Parathyroid adenoma (tissue), 2 donors: ENCODE data around the gene PIM2.

Source experiments
- H2AFZ ChIP-seq: fragments of 300-600 bp; sonication (generic); one replicate; pipeline ENCODE4 v1.7.0; 2017; ENCODE audit warnings: antibody characterized with exemption, mild to moderate bottlenecking
- H3K27ac ChIP-seq: fragments of 300-600 bp; sonication (generic); one replicate; pipeline ENCODE4 v1.7.0; 2017
- H3K27me3 ChIP-seq: fragments of 300-600 bp; sonication (generic); one replicate; pipeline ENCODE4 v1.7.0; 2017; ENCODE audit warnings: low read length; ENCODE audit not compliant: control insufficient read depth, insufficient read depth
- H3K36me3 ChIP-seq: fragments of 300-600 bp; sonication (generic); one replicate; pipeline ENCODE4 v1.7.0; 2017; ENCODE audit warnings: low read length; ENCODE audit not compliant: control insufficient read depth, insufficient read depth
- H3K4me1 ChIP-seq: fragments of 300-600 bp; sonication (generic); one replicate; pipeline ENCODE4 v1.7.0; 2017; ENCODE audit warnings: control low read depth
- H3K4me2 ChIP-seq: fragments of 300-600 bp; sonication (generic); one replicate; pipeline ENCODE4 v1.7.0; 2017; ENCODE audit warnings: low read length
- H3K4me3 ChIP-seq: fragments of 300-600 bp; sonication (generic); one replicate; pipeline ENCODE4 v1.7.0; 2017; ENCODE audit warnings: low read depth, low read length
- H3K79me2 ChIP-seq: fragments of 300-600 bp; sonication (generic); one replicate; pipeline ENCODE4 v1.7.0; 2017; ENCODE audit warnings: control low read depth
- H3K9ac ChIP-seq: fragments of 300-600 bp; sonication (generic); one replicate; pipeline ENCODE4 v1.7.0; 2017; ENCODE audit warnings: mild to moderate bottlenecking
- H3K9me3 ChIP-seq: fragments of 300-600 bp; sonication (generic); one replicate; pipeline ENCODE4 v1.7.0; 2017; ENCODE audit warnings: low read length; ENCODE audit not compliant: control insufficient read depth
- TF ChIP-seq, protein P1 (sequence below): fragments of 300-600 bp; sonication (generic); IDR thresholded peaks from one replicate; pipeline ENCODE4 v1.7.0; 2017; ENCODE audit warnings: antibody characterized with exemption, mild to moderate bottlenecking
- donor health status: primary hyperparathyroidism.

The PIM2 gene

DNA sequence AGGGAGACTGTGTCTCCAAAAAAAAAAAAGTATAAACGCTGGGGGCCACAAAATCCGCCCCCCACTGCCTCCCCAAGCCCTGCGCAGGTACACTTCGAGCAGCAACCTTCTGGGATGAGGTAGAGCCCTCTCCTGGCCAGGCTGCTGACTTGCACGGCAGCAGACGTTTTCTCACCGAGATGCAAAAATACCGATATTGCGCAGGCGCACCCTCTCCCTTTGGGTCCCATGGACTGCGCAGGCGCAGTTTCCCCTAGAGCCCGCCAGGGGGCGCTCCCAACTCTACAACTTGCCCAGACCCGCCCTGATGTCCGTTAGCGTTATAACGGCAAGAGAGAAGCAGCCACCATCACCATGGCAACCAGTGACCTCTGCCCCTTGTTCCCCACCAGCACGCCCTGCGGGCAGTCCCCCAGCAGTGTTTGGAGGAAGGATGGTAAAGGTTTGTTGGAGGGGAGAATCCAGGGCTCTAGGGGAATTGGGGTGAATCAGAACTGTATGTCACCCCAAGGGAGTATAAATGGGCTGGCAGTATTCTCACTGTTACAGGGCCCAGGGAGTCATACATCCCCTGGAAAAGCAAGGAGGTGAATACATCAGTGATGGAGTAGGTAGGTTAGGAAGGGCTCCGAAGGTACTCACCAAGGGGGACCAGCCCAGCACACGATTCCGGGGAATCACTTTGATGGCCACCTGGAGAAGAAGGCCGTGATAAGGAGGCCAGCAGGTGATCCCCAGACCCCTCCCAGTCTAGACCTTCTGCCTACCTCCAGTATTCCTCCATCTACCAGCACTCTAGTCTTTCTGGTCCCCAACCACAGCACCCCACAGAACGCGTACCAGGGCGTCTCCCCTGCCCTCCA lies 1.5 kb downstream of the PIM2 start:
- H3K9ac ChIP-seq: no peak overlapping the region
- no peak overlapping the region for H3K4me3 ChIP-seq
- no peaks in the 10 kb centered on the region for H3K9me3 ChIP-seq
- no peaks in the 10 kb centered on the region for H3K27me3 ChIP-seq
- H3K4me1 ChIP-seq: peaks cover 6% of the 10 kb centered on the region
- H2AFZ ChIP-seq: no peak overlapping the region
- H3K36me3 ChIP-seq: no peaks in the 10 kb centered on the region
- TF ChIP-seq, protein P1, sequence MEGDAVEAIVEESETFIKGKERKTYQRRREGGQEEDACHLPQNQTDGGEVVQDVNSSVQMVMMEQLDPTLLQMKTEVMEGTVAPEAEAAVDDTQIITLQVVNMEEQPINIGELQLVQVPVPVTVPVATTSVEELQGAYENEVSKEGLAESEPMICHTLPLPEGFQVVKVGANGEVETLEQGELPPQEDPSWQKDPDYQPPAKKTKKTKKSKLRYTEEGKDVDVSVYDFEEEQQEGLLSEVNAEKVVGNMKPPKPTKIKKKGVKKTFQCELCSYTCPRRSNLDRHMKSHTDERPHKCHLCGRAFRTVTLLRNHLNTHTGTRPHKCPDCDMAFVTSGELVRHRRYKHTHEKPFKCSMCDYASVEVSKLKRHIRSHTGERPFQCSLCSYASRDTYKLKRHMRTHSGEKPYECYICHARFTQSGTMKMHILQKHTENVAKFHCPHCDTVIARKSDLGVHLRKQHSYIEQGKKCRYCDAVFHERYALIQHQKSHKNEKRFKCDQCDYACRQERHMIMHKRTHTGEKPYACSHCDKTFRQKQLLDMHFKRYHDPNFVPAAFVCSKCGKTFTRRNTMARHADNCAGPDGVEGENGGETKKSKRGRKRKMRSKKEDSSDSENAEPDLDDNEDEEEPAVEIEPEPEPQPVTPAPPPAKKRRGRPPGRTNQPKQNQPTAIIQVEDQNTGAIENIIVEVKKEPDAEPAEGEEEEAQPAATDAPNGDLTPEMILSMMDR: peak; percentile 96
- H3K79me2 ChIP-seq: no peaks in the 10 kb centered on the region
- peak overlapping the region; percentile 8 for H3K4me2 ChIP-seq
- H3K27ac ChIP-seq: peak overlapping the region; percentile 53

DNA sequence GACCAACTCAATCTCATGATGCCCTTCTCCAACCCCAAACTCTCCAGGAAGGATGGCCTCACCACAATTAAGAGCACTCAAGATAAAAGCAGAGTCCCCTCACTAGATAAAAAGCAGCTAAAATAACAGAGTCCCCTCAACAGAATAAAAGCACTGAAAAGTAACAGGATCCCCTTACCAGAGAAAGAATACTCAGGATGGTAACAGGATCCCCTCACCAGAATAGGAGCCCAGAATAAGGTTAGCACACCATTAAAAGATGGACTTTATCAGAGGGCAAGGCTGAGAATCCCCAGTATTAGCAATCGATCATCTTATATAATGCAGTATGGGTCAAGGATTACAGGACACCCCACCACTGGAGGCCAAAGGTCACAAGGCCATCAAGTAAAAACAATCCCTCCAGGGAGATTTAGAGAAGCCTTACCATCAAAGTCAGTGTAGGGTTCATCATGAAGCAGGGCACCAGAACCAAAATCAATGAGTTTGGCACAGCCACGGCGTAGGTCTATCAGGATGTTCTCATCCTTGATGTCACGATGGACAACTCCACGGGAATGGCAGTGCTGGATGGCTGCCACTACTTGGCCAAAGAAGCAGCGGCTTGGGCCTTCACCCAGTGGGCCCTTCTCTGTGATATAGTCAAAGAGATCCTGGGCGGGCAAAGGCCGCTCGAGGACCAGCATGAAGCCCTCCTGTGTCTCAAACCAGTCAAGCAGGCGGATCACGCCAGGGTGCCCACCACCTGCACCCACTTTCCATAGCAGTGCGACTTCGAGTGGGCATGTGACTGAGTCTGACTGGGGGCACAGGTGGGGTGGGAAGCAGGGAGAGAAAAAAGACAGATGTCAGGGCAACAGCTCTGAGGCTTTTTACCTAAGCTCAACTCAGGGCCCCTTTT lies 4.0 kb downstream of the PIM2 start:
- Histone ChIP-seq H3K4me2 (no peak overlapping the region), H2AFZ (no peak overlapping the region), H3K79me2 (peaks cover 7% of the 10 kb centered on the region), H3K4me1 (peaks cover 8% of the 10 kb centered on the region), H3K27ac (no peak overlapping the region), H3K36me3 (no peaks in the 10 kb centered on the region), H3K4me3 (no peak overlapping the region), H3K27me3 (no peaks in the 10 kb centered on the region), H3K9me3 (no peaks in the 10 kb centered on the region), H3K9ac (no peak overlapping the region)
- TF ChIP-seq, protein P1: no peak

DNA sequence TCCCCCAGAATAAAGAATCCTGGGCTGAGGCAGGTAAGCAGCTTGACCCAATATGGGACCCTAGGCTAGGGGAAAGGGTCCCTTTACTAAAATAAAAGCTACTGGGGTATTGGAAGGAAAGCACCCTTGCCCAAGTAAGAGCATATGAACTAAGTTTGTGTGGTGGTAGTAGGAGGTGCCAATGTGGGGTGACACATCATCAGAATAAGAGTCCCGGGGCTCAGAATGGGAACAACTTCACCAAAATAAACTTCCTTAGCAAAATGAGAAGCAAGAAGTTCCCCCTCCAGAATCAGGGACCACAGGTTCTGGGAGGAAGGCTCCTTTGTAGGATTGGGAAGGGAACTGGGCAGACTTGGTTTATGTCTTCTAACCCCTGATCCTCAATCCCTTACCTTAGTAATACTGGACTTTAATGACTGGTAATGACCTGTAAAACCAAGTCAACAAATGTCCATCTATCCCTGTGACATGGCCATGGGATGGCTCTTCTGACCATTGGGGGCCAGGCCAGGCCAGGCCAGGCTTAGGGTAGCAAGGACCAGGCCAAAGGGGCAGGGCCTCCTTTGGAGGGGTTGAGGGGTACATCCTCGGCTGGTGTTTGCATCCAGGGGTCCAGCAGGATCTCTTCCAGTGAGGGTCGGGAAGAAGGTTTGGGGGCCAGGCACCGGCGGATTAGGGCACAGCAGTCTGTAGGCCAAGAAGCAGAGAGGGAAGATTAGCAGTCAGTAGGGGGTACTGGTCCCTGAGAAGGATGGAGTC lies 5.0 kb downstream of the PIM2 start:
- Histone ChIP-seq H3K4me1 (peaks cover 7% of the 10 kb centered on the region), H3K36me3 (no peaks in the 10 kb centered on the region), H3K9me3 (no peaks in the 10 kb centered on the region), H3K9ac (no peak overlapping the region), H3K79me2 (peaks cover 10% of the 10 kb centered on the region), H3K27me3 (no peaks in the 10 kb centered on the region), H3K4me3 (no peak overlapping the region), H3K27ac (no peak overlapping the region), H3K4me2 (no peak overlapping the region), H2AFZ (no peak overlapping the region)
- TF ChIP-seq, protein P1: no peak

DNA sequence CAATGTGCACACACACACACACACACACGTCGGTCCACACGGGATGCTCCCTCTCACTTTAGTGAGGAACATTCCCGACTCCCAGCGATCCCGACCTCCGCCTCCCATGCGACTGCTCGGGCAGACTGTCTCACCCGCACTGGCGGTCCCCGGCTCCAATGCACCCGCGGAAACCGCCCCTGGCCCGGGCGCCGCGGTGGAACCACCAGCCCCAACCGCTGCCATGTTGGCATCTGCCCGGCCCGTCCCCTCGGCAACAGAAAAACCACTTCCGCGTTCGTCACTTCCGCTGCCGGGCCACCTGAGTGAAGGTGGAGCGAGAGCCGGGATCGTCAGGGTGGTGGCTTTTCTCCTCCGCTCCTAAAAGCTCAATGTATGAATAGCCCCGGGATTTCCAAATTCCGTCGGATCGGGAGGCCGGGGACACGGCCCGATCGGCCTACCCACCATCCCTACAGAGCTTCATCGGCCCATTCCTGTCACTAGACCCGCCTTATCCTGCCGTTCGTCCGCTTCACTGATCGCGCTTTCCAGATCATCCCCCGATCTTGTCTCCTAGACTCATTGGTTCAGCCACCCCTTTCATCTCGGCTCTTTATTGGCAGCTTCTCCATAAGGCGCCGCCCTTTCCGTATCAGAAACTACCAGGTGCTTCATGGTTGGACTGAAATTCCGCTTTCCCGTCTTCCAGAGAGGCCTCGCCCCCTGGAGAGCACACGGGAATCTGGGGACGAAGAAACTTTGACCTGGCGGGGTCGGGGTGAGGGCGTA lies 7.2 kb downstream of the PIM2 start, which contains the start of gene SLC35A2:
Gene SLC35A2 (minus strand): TSS at position 235 of the 771 bp plus-strand sequence. CDS start 10 bp downstream, at position 225.
- Histone ChIP-seq H3K4me1 (peaks cover 4% of the 10 kb centered on the region), H3K79me2 (peaks cover 10% of the 10 kb centered on the region), H3K9ac (no peak within 1 kb of the TSS), H3K4me2 (peak within 1 kb of the TSS; percentile 73), H3K27ac (peak within 1 kb of the TSS; percentile 92), H3K36me3 (no peaks in the 10 kb centered on the region), H3K27me3 (no peaks in the 10 kb centered on the region), H3K9me3 (no peaks in the 10 kb centered on the region), H2AFZ (peak within 1 kb of the TSS; percentile 80), H3K4me3 (peak within 1 kb of the TSS; percentile 72)
- TF ChIP-seq, protein P1: no peak
